CD4-positive, alpha-beta T cell treated with Interleukin-2 at 100 ng/mL for 4 hours (primary cell): ENCODE data around the gene DUS2.

ENCODE experiments used
- DNase-seq: peaks from one replicate; pipeline ENCODE4 v3.0.0-alpha.2; 2020; ENCODE audit warnings: low spot score

Gene DUS2

DNA sequence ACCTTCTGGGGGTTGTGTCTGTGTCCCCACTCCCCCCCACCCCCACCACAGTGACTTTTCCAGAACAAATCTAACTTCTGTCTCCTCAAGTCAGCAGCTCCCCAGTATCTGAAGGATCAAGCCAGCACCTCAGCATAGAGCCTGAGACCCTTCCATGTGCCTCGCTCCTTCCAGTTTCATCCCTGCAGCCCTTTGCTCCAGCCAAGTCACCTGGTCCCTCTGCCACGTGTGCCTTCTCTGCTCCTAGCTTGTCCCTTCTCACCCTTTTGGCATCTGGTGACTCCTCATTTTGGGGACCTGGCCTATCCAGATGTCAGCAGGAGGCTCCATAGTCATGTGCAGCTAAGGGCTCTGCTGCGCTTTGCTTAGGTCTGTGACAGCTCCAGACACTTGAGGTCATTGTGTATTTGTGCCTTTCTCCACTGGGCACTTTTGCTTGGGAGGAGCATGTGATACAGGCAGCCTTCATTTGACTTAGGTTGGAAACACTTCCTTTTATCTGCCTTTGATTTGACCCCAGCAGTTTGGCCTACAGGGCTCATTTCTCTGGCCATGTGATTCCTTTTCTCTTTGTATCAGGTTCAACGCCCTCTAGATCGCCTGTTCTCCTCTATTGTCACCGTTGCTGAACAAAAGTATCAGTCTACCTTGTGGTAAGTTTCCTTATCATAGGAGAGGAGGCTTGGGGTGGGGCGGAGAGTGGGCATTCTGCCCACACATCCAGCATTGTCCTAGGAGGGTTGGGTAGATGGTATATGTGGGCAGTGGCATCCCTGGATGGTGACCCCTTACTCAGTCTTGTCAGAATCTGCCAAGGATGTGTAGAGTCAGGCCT is 55.0 kb downstream of the DUS2 start:
- no peak for DNase-seq

DNA sequence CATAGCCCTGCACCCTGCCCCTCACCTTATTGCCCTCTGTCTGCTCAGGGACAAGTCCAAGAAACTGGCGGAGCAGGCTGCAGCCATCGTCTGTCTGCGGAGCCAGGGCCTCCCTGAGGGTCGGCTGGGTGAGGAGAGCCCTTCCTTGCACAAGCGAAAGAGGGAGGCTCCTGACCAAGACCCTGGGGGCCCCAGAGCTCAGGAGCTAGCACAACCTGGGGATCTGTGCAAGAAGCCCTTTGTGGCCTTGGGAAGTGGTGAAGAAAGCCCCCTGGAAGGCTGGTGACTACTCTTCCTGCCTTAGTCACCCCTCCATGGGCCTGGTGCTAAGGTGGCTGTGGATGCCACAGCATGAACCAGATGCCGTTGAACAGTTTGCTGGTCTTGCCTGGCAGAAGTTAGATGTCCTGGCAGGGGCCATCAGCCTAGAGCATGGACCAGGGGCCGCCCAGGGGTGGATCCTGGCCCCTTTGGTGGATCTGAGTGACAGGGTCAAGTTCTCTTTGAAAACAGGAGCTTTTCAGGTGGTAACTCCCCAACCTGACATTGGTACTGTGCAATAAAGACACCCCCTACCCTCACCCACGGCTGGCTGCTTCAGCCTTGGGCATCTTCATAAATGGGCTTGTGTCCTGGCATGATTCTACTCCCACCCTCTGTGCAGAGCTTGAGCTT is 55.8 kb downstream of the DUS2 start:
- no peak for DNase-seq

DNA sequence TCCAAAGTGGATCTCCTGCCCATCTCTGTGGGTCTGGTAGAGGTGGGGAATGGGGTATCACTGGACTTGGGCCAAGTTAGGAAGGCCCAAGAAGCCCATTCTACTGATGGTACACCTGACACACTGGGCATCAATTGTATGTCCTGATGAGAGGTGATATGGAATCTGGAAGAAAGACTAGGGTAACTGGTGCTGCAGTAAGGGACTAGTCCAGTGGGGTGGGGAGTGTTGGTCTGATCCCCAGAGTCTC is 56.2 kb downstream of the DUS2 start:
- DNase-seq = no peak

DNA sequence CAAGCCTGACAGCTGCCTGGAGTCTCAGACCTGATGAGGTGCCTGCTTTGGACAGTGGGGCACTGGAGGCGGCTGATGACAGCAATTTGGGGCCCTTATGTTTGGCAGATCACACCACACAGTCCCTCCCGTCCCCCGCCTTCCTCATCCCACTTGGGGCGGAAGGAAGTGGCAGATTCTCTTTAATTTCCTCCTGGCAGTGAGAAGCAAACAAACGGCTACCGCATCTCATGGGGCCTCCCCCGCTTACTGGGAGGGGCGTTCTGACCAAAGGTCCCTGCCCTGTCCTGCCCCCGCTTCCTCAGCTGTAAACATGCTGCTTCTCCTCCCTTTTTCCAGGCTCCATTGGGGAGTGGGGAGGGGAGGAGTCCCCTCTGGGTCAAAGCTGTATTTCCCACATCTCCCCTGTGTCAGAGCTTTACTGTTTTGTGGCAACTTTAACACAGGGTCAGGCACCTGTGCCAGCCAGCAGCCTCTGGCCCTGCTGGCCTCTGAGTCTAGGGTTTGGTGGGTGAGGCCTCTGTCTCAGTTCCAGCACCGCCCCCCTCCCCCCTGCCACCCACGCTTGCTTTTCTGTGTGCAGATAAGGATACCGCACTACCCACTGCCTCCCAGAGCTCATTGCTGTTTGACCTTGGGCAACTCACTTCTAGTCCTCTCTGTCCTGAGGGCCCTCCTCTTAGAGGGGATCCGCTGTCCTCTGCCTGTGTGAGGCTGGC is 56.7 kb downstream of the DUS2 start:
- DNase-seq = peak; percentile 75

DNA sequence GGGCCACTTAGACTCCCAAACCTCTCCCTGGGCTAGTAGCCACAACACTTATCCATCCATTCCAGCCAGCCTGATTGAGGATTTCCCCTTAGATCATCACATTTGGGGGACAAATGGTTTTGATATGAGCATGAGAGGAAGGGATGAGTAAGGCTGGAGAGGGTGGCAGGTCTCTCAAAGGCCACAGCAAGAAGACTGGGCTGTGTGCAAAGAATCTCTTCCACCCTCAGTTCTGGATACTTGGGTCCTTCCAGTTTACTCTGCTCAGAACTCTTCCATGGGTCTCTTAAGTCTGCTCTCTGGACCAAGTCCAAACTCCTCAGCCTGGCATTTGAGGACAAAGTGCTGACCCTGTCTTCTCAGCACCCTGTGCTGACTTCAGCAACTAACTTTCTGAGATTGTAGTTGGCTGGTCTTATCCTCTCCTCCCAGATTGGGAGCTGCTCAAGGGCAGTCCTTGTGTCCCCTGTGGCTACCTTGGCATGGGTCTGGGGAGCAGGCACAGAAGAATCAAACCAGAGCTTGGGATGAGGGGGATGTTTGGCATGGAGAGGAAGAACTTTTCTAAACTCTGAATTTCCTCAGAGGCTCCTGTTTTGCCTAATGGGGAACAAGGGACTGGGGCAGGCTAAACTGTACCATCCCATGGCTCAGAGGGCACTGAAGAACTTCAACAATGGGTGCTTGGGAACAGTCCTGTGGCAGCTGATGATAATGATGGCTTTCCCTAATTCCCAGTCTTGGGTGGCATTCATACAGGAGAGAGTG is 59.0 kb downstream of the DUS2 start:
- DNase-seq = no peak

DNA sequence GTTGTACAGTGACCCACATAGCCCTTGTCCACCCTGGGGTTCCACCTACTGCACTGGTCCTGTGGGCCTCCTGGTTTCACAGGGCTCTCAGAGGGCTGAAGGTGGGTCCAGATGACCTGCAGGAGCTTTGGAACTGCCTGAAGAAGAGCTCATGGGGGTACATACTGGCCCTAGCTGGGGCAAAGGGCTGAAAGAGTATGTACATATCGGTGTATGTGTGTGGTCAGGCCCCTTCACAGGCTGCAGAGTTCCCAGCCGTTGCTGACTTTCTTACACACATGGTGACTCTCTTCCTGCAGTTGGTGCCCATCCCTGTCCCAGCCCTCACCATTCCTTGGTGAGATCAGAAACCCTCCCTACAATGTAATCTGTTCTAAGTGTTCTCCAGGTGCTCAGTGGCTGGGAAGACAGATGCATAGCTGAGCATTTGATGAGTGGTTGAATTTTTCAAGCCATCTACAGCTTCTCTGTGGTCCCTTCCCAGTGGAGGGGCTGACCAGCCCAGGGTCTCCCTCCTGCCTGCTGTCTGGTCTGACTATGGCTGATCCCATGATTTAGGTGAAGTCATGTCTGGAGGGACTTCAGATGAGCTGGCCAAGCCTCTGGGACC is 59.6 kb downstream of the DUS2 start:
- no peak for DNase-seq

DNA sequence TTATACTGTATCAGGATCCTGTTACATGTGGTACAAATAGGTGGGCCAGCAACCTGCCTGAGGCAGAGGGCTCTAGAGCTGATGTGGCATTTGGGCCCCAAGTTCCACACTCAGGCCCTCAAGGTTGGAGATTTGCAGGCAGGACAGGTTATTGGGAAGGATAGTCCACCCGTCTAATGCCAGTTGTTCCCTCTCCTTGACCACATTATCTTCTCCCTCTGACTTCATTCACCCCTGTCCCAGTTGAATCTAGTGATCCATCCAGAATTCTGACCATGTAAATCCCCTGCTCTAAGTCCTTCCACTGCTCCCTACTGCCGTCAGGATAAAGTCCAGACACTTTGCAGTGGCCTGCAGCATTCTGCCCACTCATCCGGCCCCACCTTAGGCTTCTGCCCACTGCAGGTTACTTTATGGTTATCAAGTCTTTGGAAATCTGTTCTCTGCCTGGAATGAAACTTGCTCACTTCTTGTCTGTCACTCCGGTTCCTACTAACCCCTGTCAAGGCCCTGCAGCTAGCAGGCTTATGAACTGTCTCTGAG is 60.2 kb downstream of the DUS2 start:
- DNase-seq = no peak

DNA sequence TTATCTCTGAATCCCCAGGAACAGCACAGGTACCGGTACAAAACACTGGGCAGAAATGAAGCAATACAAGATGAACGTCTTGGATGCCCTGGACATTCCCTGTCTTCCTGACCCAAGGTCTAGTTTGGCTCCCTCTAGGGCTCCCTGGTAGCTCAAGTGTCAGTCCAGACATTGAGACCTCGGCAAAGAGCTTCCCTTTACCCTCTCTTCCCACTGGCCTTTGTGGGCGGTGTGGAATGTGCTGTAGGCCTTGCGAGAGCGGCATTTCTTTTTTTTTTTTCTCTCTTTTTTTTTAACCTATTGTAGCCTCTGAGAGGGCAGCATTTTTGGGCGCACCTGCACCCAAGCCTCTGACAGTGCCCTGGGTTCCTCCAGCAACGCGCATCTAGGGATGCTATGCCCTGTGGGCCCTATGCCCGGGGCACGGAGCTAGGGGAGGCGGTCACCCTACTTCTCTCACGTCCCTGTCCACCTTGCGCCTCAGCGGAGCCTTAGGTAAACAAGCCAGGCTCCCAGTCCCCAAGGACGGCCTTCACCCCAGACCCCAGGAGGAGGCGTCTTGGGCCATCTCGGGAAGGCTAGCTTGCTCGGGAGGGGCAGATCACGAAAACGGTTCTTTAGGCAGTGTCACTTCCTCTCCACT is 60.9 kb downstream of the DUS2 start:
- no peak for DNase-seq

DNA sequence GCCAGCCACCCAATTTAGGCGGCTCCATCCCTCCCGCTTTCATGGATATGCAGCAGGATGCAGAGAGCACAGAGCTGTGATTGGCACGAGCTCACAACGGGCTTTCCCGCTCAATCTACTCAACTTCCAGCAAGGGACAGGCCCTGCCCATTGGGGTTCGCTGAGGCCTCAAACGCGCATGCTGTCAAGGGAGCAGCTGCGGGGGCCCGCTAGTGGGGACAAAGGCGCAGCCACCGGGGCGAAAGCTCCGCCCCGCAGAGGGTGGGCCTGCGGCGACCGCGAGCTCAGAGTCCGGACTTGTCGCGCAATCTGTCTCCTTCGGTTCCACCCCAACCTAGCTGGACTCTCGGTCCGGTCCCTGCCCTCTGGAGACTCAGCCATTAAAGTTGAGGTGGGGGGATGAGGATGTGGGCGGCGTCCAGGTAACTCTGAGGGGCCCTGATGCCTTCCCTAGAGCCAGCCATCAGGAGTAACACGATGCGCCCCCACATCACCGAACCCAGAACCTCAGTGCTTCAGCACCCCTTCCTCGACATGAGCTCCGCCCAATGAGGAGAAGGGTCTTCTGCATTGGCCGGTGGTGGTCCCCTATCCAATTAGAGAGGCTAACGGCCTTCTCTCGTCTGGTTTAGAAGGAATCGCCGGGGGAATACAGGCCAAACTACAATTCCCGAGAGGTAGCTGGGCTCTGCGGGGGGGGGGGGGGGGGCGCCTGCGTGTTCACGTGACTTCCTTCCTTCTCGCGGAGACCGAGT is 61.6 kb downstream of the DUS2 start:
- DNase-seq = peak; percentile 83

DNA sequence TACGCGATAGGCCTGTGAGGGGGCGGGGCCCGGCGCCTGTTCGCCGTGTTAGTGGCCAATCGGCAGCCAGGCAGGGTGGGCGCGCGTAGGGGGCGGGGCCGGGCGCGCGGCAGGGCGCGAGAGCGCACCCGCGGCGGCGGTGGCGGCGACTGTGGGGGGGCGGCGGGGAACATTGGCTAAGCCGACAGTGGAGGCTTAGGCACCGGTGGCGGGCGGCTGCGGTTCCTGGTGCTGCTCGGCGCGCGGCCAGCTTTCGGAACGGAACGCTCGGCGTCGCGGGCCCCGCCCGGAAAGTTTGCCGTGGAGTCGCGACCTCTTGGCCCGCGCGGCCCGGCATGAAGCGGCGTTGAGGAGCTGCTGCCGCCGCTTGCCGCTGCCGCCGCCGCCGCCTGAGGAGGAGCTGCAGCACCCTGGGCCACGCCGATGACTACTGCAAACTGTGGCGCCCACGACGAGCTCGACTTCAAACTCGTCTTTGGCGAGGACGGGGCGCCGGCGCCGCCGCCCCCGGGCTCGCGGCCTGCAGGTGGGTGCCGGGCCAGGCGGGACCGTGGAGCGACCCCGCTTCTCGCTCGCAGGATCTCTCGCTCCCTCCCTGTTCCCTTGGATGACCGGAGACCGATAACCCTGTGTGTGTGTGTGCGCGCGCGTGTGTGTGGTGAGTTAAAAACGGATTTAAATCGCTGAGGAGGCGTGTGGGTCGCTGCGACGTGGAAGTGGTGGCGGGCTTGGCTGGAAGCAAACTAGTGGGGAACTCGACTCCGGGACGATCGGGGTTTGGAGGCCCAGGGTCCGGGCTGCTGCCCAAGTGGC is 62.4 kb downstream of the DUS2 start, which contains the start of gene NFATC3:
NFATC3 (plus strand) TSS at position 112 of the 813 bp plus-strand sequence; CDS start at position 424, 312 bp downstream.
- DNase-seq = peak; percentile 99

DNA sequence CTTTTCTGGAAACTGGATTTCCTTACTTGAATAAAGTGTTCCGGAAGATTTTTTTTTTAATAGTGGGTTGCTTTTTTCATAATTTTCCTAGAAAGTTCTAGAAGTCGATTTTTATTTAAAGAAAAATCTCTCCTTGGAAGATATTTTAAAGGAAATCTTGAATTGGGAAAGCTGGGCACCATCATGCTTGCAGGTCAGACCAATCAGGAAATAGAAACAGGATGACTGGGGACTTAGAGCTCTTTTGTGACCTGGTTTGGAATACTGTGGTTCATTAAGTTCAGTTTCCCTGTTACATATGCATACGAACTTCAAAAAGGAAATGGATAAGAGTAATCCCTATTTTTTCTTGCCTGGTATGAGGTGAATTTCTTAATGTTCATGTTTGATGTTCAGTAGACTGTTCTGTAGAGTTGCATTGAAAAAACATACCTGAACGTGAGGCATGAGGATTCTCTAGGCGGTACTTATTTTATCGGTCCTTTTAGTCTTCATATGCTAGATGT is 63.3 kb downstream of the DUS2 start:
- DNase-seq = no peak

DNA sequence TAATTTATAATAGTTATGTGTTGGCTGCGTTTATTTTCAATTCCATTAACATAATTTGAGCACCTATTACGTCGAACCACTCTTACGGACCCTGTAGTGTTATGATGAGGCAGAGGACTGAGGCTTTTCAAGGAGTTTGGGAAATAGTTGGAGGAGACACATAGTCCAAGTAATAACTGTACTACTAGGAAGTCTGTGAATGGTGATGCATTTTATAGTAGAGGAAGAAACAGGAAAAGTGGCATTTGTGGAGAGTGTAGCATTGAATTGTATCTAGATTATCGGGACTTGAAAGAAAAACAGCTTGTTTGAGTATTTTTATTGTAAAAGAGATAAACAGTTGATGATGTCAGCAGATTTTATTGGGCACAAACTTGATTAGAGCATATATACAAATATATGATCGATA is 63.8 kb downstream of the DUS2 start:
- DNase-seq = no peak

DNA sequence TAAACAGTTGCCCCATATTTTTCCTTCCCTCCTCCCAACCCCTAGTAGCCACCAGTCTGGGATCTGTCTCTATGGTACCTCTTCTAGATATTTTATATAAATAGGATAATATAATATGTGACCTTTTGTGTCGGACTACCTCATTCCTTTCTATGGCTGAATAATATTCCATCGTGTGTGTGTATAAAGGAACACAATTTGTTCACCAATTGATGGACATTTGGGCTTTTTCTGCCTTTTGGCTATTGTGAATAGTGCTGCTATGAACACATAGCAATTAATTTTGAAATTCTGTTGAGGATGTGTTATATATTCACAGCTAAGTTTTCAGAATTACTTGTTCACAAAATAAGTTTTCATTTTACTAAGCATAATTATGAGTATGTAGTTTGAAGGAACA is 64.6 kb downstream of the DUS2 start:
- no peak for DNase-seq

DNA sequence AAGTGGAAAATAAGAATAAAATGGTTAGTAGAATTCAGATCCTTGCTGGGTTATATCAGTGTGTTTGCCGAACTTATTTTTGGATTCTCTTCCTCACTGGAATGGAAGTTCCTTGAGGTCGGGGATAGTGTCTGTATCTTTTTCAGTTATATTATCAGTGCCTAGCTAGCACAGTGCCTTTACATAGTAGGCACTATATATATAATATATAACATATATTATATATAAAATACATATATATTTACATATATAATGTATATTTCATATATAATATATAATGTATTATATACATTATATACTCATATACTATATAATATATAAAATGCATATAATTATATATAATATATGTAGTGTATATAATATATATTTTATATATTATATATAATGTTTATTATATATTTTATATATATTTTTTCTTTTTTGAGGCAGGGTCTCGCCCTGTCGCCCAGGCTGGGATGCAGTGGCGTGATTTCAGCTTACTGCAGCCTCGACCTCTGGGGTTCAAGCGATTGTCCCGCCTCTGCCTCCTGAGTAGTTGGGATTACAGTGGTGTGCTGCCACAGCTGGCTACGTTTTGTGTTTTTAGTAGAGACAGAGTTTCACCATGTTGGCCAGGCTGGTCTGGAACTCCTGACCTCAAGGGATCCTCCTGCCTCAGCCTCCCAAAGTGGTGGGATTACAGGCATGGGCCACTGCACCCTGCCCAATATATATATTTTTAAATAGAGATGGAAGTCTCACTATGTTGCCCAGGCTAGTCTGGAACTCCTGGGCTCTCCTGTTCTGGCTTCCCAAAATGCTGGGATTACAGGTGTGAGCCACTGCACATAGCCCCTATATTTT is 65.3 kb downstream of the DUS2 start:
- DNase-seq = no peak

DNA sequence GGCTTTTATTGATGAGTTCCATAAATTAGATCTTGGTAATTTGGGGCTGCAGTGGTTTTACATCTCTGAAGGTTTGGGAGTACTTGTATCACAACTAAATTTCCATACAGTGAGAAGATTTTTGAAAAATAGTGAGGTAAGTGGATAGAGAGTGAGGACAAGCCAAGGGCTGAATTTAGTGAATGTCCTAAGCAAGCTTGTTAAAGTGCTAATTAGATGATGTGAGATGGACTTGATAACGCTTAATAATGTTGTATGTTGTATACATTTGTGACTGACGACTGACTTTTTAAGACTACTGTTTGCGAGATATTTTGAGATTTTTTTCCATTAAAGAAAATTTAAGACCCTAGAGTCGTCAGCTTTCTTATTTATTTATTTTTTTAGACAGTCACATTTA is 66.0 kb downstream of the DUS2 start:
- DNase-seq = no peak

DNA sequence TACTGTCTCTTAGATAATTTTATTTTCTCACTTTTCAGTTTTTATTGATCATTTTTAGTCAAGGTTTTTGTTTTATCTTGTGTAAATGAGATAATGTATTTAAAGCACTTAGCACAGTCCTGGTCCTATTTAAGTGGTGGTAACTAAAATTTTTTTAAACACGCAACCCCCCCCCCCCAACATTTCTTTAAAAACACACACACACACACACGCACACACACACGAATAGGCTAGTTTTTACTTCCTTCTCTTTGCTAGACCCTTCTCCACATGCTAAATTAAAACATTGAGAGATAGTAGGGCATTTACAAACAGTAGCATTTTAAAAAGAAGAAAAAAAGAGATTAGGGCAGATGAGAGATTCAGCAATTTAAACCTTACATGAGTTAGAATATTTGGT is 67.0 kb downstream of the DUS2 start:
- no peak for DNase-seq

DNA sequence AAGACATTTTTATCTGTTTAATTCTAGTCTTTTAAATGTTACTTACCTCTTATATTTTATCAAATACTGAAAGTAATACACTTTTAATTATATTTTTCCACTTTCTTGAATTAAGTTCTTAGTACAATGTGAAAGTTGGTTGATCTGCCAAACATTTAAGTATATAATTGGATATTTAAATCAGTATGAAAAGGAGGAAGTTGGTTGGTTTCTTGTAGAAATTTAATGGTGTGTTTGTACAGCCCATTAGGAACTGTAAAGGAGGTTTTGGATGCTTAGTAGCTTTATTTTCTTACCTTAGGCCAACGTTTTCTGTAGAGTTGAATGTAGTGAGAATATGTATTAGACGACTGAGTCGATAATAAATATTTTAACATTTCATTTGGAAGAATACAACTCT is 67.4 kb downstream of the DUS2 start:
- no peak for DNase-seq
